ENCODE results near the gene SERPINA6.
"Not testable (repeated sequence)": the region's sequence is repeated elsewhere in the genome, so short reads cannot be mapped to it uniquely, and the experiment has no call there.

SERPINA6 gene

GRCh38 chr14:94354638-94355185 lies 31.6 kb upstream of the SERPINA6 start:
- no peak for DNase-seq

- not testable (repeated sequence) for DNase-seq
Measured at GRCh38 chr14:94354190-94354589, 31.1 kb upstream of the SERPINA6 start.

GRCh38 chr14:94349276-94349675 lies 26.1 kb upstream of the SERPINA6 start:
- no peak for DNase-seq

GRCh38 chr14:94348836-94349235 lies 25.7 kb upstream of the SERPINA6 start:
- DNase-seq, result no peak

GRCh38 chr14:94346841-94347240 lies 23.7 kb upstream of the SERPINA6 start:
- no peak for DNase-seq

GRCh38 chr14:94346065-94346786 lies 23.1 kb upstream of the SERPINA6 start:
- not testable (repeated sequence) for DNase-seq

- no peak for DNase-seq
Measured at GRCh38 chr14:94345344-94346064, 22.4 kb upstream of the SERPINA6 start.

GRCh38 chr14:94344389-94344788 lies 21.3 kb upstream of the SERPINA6 start:
- DNase-seq, result no peak

GRCh38 chr14:94343238-94344005 lies 20.3 kb upstream of the SERPINA6 start:
- no peak for DNase-seq

GRCh38 chr14:94342334-94342934 lies 19.3 kb upstream of the SERPINA6 start:
- no peak for DNase-seq

GRCh38 chr14:94341656-94342333 lies 18.7 kb upstream of the SERPINA6 start:
- no peak for DNase-seq

- DNase-seq, result no peak
Measured at GRCh38 chr14:94340533-94340932, 17.4 kb upstream of the SERPINA6 start.

- no peak for DNase-seq
Measured at GRCh38 chr14:94338023-94338422, 14.9 kb upstream of the SERPINA6 start.

- DNase-seq, result no peak
Measured at GRCh38 chr14:94337274-94337673, 14.1 kb upstream of the SERPINA6 start.

- no peak for DNase-seq
Measured at GRCh38 chr14:94334872-94335271, 11.7 kb upstream of the SERPINA6 start.

- DNase-seq, result no peak
Measured at GRCh38 chr14:94332587-94332986, 9.5 kb upstream of the SERPINA6 start.

- no peak for DNase-seq
Measured at GRCh38 chr14:94332063-94332583, 9.0 kb upstream of the SERPINA6 start.

- no peak for DNase-seq
Measured at GRCh38 chr14:94331462-94331861, 8.3 kb upstream of the SERPINA6 start.

GRCh38 chr14:94330857-94331256 lies 7.7 kb upstream of the SERPINA6 start:
- DNase-seq, result no peak

- DNase-seq, result no peak
Measured at GRCh38 chr14:94330432-94330831, 7.3 kb upstream of the SERPINA6 start.

GRCh38 chr14:94329857-94330256 lies 6.7 kb upstream of the SERPINA6 start:
- no peak for DNase-seq

GRCh38 chr14:94328196-94328595 lies 5.1 kb upstream of the SERPINA6 start:
- DNase-seq, result no peak

Data from activated CD4-positive, CD25-positive, alpha-beta regulatory T cell treated with anti-CD3 and anti-CD28 coated beads, Interleukin-2, amount 50 U/mL, for 72 hours (primary cell).